H9 (cell line): Measurements from ENCODE around the gene HNRNPLL. TPM values are rescaled to one million over a fixed set of nuclear protein-coding genes. Genes with fewer than 3 reads are reported as not detected.

ENCODE experiments used
- DNase-seq: peaks from one replicate; pipeline ENCODE4 v3.0.0-alpha.2; 2017
- H2AFZ ChIP-seq: one replicate; pipeline ENCODE4 v1.6.1; 2013; ENCODE audit warnings: mild to moderate bottlenecking, low read length, control low read depth, moderate library complexity
- H2AK5ac ChIP-seq: 2 replicates; pipeline ENCODE4 v1.6.1; 2013; ENCODE audit warnings: low read length, control low read depth, mixed read lengths; ENCODE audit not compliant: insufficient read length
- H2BK120ac ChIP-seq: one replicate; pipeline ENCODE4 v1.6.1; 2013; ENCODE audit warnings: low read depth, mild to moderate bottlenecking, low read length, control low read depth, inconsistent platforms; ENCODE audit not compliant: poor library complexity, severe bottlenecking
- H2BK12ac ChIP-seq: 2 replicates; pipeline ENCODE4 v1.6.1; 2013; ENCODE audit warnings: low read length, control low read depth, mixed read lengths, low read depth; ENCODE audit not compliant: insufficient read length
- H2BK15ac ChIP-seq: 2 replicates; pipeline ENCODE4 v1.6.1; 2013; ENCODE audit warnings: low read depth, low read length, control low read depth
- H2BK20ac ChIP-seq: one replicate; pipeline ENCODE4 v1.6.1; 2013; ENCODE audit warnings: low read depth, mild to moderate bottlenecking, low read length, control low read depth, inconsistent platforms; ENCODE audit not compliant: poor library complexity, severe bottlenecking
- H2BK5ac ChIP-seq: 2 replicates; pipeline ENCODE4 v1.6.1; 2013; ENCODE audit warnings: low read length, control low read depth, mixed read lengths; ENCODE audit not compliant: insufficient read length
- H3K14ac ChIP-seq: 2 replicates; pipeline ENCODE4 v1.6.1; 2013; ENCODE audit warnings: low read length, control low read depth; ENCODE audit not compliant: insufficient read depth
- H3K18ac ChIP-seq: 2 replicates; pipeline ENCODE4 v1.6.1; 2013; ENCODE audit warnings: low read depth, mild to moderate bottlenecking, mixed read lengths, low read length, control low read depth; ENCODE audit not compliant: insufficient read length
- H3K23ac ChIP-seq: 2 replicates; pipeline ENCODE4 v1.6.1; 2013; ENCODE audit warnings: low read length, control low read depth, mixed read lengths, low read depth; ENCODE audit not compliant: insufficient read length
- H3K23me2 ChIP-seq: 2 replicates; pipeline ENCODE4 v1.6.1; 2013; ENCODE audit warnings: low read depth, mild to moderate bottlenecking, mixed read lengths, low read length, control low read depth; ENCODE audit not compliant: insufficient read length, poor library complexity, severe bottlenecking
- H3K27ac ChIP-seq: 2 replicates; pipeline ENCODE4 v1.5.1; 2013; ENCODE audit warnings: low read length, control low read depth, mixed read lengths, low read depth; ENCODE audit not compliant: insufficient read length
- H3K27me3 ChIP-seq: 2 replicates; pipeline ENCODE4 v1.6.1; 2013; ENCODE audit warnings: low read length, control low read depth, inconsistent platforms; ENCODE audit not compliant: insufficient read depth
- H3K4ac ChIP-seq: 2 replicates; pipeline ENCODE4 v1.6.1; 2013; ENCODE audit warnings: low read depth, mild to moderate bottlenecking, control low read depth, inconsistent platforms, low read length, moderate library complexity
- H3K4me1 ChIP-seq: 2 replicates; pipeline ENCODE4 v1.6.1; 2013; ENCODE audit warnings: low read length, control low read depth, inconsistent platforms; ENCODE audit not compliant: insufficient read depth
- H3K4me2 ChIP-seq: 2 replicates; pipeline ENCODE4 v1.6.1; 2013; ENCODE audit warnings: low read length, control low read depth, mixed read lengths; ENCODE audit not compliant: insufficient read length, insufficient read depth
- H3K56ac ChIP-seq: 2 replicates; pipeline ENCODE4 v1.6.1; 2013; ENCODE audit warnings: low read depth, mild to moderate bottlenecking, mixed read lengths, low read length, control low read depth; ENCODE audit not compliant: insufficient read length
- H3K79me1 ChIP-seq: 2 replicates; pipeline ENCODE4 v1.6.1; 2013; ENCODE audit warnings: low read depth, mild to moderate bottlenecking, moderate library complexity, low read length, control low read depth, inconsistent platforms; ENCODE audit not compliant: insufficient read depth, poor library complexity, severe bottlenecking
- H3K79me2 ChIP-seq: 2 replicates; pipeline ENCODE4 v1.6.1; 2013; ENCODE audit warnings: low read length, control low read depth, inconsistent platforms; ENCODE audit not compliant: insufficient read depth
- H3K9ac ChIP-seq: 2 replicates; pipeline ENCODE4 v1.6.1; 2013; ENCODE audit warnings: low read length, control low read depth, mixed read lengths; ENCODE audit not compliant: insufficient read length; ENCODE audit errors: extremely low read depth
- H3K9me3 ChIP-seq: one replicate; pipeline ENCODE4 v1.6.1; 2013; ENCODE audit warnings: low read depth, low read length, inconsistent platforms; ENCODE audit not compliant: control insufficient read depth
- H3T11ph ChIP-seq: one replicate; pipeline ENCODE4 v1.6.1; 2013; ENCODE audit warnings: mild to moderate bottlenecking, low read length, control low read depth, inconsistent platforms
- H4K20me1 ChIP-seq: one replicate; pipeline ENCODE4 v1.6.1; 2013; ENCODE audit not compliant: control insufficient read depth, insufficient read length, insufficient read depth
- H4K5ac ChIP-seq: 2 replicates; pipeline ENCODE4 v1.6.1; 2013; ENCODE audit warnings: low read depth, mild to moderate bottlenecking, mixed read lengths, low read length, control low read depth; ENCODE audit not compliant: insufficient read length
- H4K8ac ChIP-seq: replicated peaks from 2 replicates; pipeline ENCODE4 v1.6.1; 2013; ENCODE audit warnings: low read length, control low read depth, mixed read lengths, low read depth; ENCODE audit not compliant: insufficient read length
- H4K91ac ChIP-seq: 2 replicates; pipeline ENCODE4 v1.6.1; 2013; ENCODE audit warnings: low read depth, mild to moderate bottlenecking, moderate library complexity, mixed read lengths, low read length, control low read depth; ENCODE audit not compliant: insufficient read length
- H3K27ac Mint-ChIP-seq, 3 experiments: 2 replicates in 2 of 3; 3 replicates in 1 of 3; pipeline ENCODE4 v1.8.0; 2020 to 2021; ENCODE audit warnings: mixed read lengths in 3 of 3, mild to moderate bottlenecking in 1 of 3, moderate library complexity in 1 of 3
- H3K27me3 Mint-ChIP-seq: 2 replicates; pipeline ENCODE4 v1.8.0; 2021; ENCODE audit warnings: low read depth, mild to moderate bottlenecking, moderate library complexity, mixed read lengths
- H3K36me3 Mint-ChIP-seq, 3 experiments: 2 replicates in 2 of 3; 3 replicates in 1 of 3; pipeline ENCODE4 v1.8.0; 2020 to 2021; ENCODE audit warnings: low read depth in 3 of 3, mixed read lengths in 3 of 3; ENCODE audit not compliant: insufficient read depth in 1 of 3
- H3K4me1 Mint-ChIP-seq, 2 experiments: 2 replicates each; pipeline ENCODE4 v1.8.0; 2020; ENCODE audit warnings: mixed read lengths in 2 of 2
- H3K4me3 Mint-ChIP-seq, 2 experiments: 2 replicates in 1 of 2; 3 replicates in 1 of 2; pipeline ENCODE4 v1.8.0; 2020 to 2021; ENCODE audit warnings: mild to moderate bottlenecking in 2 of 2, mixed read lengths in 2 of 2, moderate library complexity in 1 of 2
- H3K9me3 Mint-ChIP-seq, 2 experiments: 2 replicates in 1 of 2; 3 replicates in 1 of 2; pipeline ENCODE4 v1.8.0; 2020; ENCODE audit warnings: mild to moderate bottlenecking in 2 of 2, mixed read lengths in 2 of 2, moderate library complexity in 1 of 2
- CTCF ChIP-seq: fragments of 200-600 bp; sonication (generic); conservative IDR thresholded peaks from 3 replicates; pipeline ENCODE4 v1.8.0; 2021; ENCODE audit warnings: antibody characterized with exemption, mild to moderate bottlenecking
- WGBS: extraction: QIAGEN DNeasy Blood & Tissue Kit; methylation state at CpG from one replicate; pipeline ENCODE4 v1.1.7; 2013; ENCODE audit warnings: missing lambda C conversion rate, low lambda C conversion rate, mixed read lengths; ENCODE audit not compliant: insufficient read length; ENCODE audit errors: extremely low coverage; 5-methylcytosine and 5-hydroxymethylcytosine counted together
- total RNA-seq: library from RNA; stranded (reverse); gene quantifications from 2 replicates; pipeline ENCODE4 v1.2.1, GENCODE V29; 2021

Gene HNRNPLL
- total RNA-seq, 1 experiment from 2014 or later = 52.3 TPM

- Mint-ChIP-seq H3K4me3 (no peak overlapping the region), H3K9me3 (no peaks in the 10 kb centered on the region), H3K4me1 (peaks cover 8 to 11% of the 10 kb centered on the region in 2 experiments), H3K27ac (no peak overlapping the region), H3K36me3 (peaks cover 4 to 7% (median 4%) of the 10 kb centered on the region in 3 experiments; a peak in 5 of 7 replicates), H3K27me3 (no peaks in the 10 kb centered on the region; the same call in 1 of the 2 replicates)
- H3T11ph ChIP-seq = no peak overlapping the region
- no peak overlapping the region for H2AK5ac ChIP-seq
- no peaks in the 10 kb centered on the region for H3K23me2 ChIP-seq
- no peak overlapping the region for H2AFZ ChIP-seq
- no peak for DNase-seq
- no peak overlapping the region for H3K4ac ChIP-seq
- no peak overlapping the region for H4K5ac ChIP-seq
- H3K23ac ChIP-seq = no peak overlapping the region
- H4K91ac ChIP-seq = no peak overlapping the region
- no CpG with 5 or more reads among the region's 2 CpGs for WGBS
- no peak overlapping the region for H2BK12ac ChIP-seq
- H4K8ac ChIP-seq = no peak overlapping the region
- no peaks in the 10 kb centered on the region for H3K27me3 ChIP-seq
- H3K4me2 ChIP-seq = no peak overlapping the region
- no peak overlapping the region for H3K14ac ChIP-seq
- H3K79me1 ChIP-seq = no peaks in the 10 kb centered on the region
- no peak overlapping the region for H2BK15ac ChIP-seq
- no peak overlapping the region for H3K9ac ChIP-seq
- H3K9me3 ChIP-seq = no peaks in the 10 kb centered on the region
- no peak overlapping the region for H3K27ac ChIP-seq
- H2BK5ac ChIP-seq = no peak overlapping the region
- H2BK120ac ChIP-seq = no peak overlapping the region
- H3K56ac ChIP-seq = no peak overlapping the region
- H4K20me1 ChIP-seq = no peaks in the 10 kb centered on the region
- no peaks in the 10 kb centered on the region; the same call in 1 of the 2 replicates for H3K4me1 ChIP-seq
- H3K18ac ChIP-seq = no peak overlapping the region
- no peak overlapping the region for H2BK20ac ChIP-seq
- no peak for TF ChIP-seq CTCF
- H3K79me2 ChIP-seq = no peaks in the 10 kb centered on the region
Observed at GRCh38 chr2:38551746-38552145, 51.0 kb downstream of the HNRNPLL start.
